ENCODE data around the gene DCTPP1.
A peak's percentile ranks its signal among the peaks of the same experiment; 100 is the strongest.

DCTPP1 gene

GRCh38 chr16:30380072-30380802 lies 49.6 kb downstream of the DCTPP1 start:
- no peak for DNase-seq

- no peak for DNase-seq
Observed at GRCh38 chr16:30379158-30379783, 50.6 kb downstream of the DCTPP1 start.

GRCh38 chr16:30378236-30379157 lies 51.3 kb downstream of the DCTPP1 start:
- peak; percentile 99 for DNase-seq

GRCh38 chr16:30377812-30378235 lies 52.0 kb downstream of the DCTPP1 start:
- peak; percentile 95 for DNase-seq

- DNase-seq, result no peak
Observed at GRCh38 chr16:30377050-30377811, 52.6 kb downstream of the DCTPP1 start.

- DNase-seq, result no peak
Observed at GRCh38 chr16:30376461-30376902, 53.3 kb downstream of the DCTPP1 start.

- no peak for DNase-seq
Observed at GRCh38 chr16:30375864-30376263, 54.0 kb downstream of the DCTPP1 start.

- DNase-seq, result no peak
Observed at GRCh38 chr16:30374538-30374937, 55.3 kb downstream of the DCTPP1 start, which contains the start of gene MYL11. Gene MYL11, plus strand, starts transcription at chr16:30374802. Its CDS starts 56 bp downstream, at chr16:30374858.
